HepG2 (cell line): Measurements from ENCODE around the gene OR5B12. TPM values are rescaled to one million over a fixed set of nuclear protein-coding genes. Genes with fewer than 3 reads are reported as not detected.

ENCODE experiments used
- ATAC-seq: fragments of 200-7000 bp; cut with Tn5 transposase; 3 replicates; pipeline ENCODE4 v1.9.1; 2020; ENCODE audit warnings: mild to moderate bottlenecking, moderate library complexity
- BruUV-seq: library from RNA; stranded (reverse); fragments of 400-500 nt; replicated peaks from 2 replicates; lab custom pipeline; 2021; lab: Mats Ljungman, UMichigan
- CTCF ChIA-PET: fragments of 300-600 bp; formaldehyde crosslinking; extraction: SDS; loops from one replicate; lab custom pipeline; 2021; ENCODE audit warnings: low total read pairs, inconsistent platforms, low intra/inter-chr PET ratio; lab: Yijun Ruan, JAX
- POLR2A ChIA-PET: fragments of 350-600 bp; sonication (Branson Sonifier 250); formaldehyde crosslinking; loops from one replicate; lab custom pipeline; 2020; ENCODE audit warnings: antibody characterized with exemption, inconsistent platforms; lab: Yijun Ruan, JAX
- DNase-seq: peaks from one replicate; pipeline ENCODE4 v3.0.0-alpha.2; 2015; ENCODE audit warnings: low spot score
- FAIRE-seq: peaks from 3 replicates; lab custom pipeline; 2011; peaks lifted over from hg19 to GRCh38; lab: Jason Lieb, UNC
- H2AFZ ChIP-seq: one replicate; pipeline ENCODE4 v1.6.1; 2011; ENCODE audit warnings: low read length, inconsistent platforms
- H3K27ac ChIP-seq: fragments of 300-600 bp; 3 replicates; pipeline ENCODE4 v1.8.0; 2011; ENCODE audit warnings: mixed run types, mild to moderate bottlenecking, mixed read lengths, low read length, inconsistent platforms; ENCODE audit not compliant: insufficient read depth; ENCODE audit errors: extremely low read length
- H3K27me3 ChIP-seq, 2 experiments: fragments of 200-600 bp in 1 of 2; 2 replicates in 1 of 2; 3 replicates in 1 of 2; pipeline versions ENCODE4 v1.6.0 to v1.8.0; 2011; ENCODE audit warnings: low read length in 2 of 2, mild to moderate bottlenecking in 2 of 2, moderate library complexity in 2 of 2, inconsistent platforms in 1 of 2; ENCODE audit not compliant: insufficient read depth in 2 of 2, control insufficient read depth in 1 of 2
- H3K36me3 ChIP-seq, 2 experiments: fragments of 200-600 bp in 1 of 2; replicated peaks in 1 of 2; 2 replicates in 1 of 2; 3 replicates in 1 of 2; pipeline versions ENCODE4 v1.5.1 to v1.8.0; 2011; ENCODE audit warnings: low read length in 2 of 2, inconsistent platforms in 1 of 2; ENCODE audit not compliant: insufficient read depth in 2 of 2, control insufficient read depth in 1 of 2
- H3K4me1 ChIP-seq: 2 replicates; pipeline ENCODE4 v1.5.1; 2012; ENCODE audit warnings: low read length, inconsistent platforms; ENCODE audit not compliant: insufficient read depth
- H3K4me2 ChIP-seq: 2 replicates; pipeline ENCODE4 v1.6.0; 2011; ENCODE audit warnings: low read depth, low read length, inconsistent platforms
- H3K4me3 ChIP-seq, 3 experiments: fragments of 200-600 bp in 1 of 3; sonication (generic), shearing (Covaris generic) in 1 of 3; replicated peaks in 1 of 3; 2 replicates each; pipeline ENCODE4 v1.5.1; 2011 to 2016; ENCODE audit warnings: low read length in 3 of 3, inconsistent platforms in 2 of 3, low read depth in 2 of 3, mild to moderate bottlenecking in 2 of 3, control low read depth in 1 of 3, mixed read lengths in 1 of 3; ENCODE audit not compliant: insufficient read depth in 1 of 3
- H3K79me2 ChIP-seq: one replicate; pipeline ENCODE4 v1.6.1; 2011; ENCODE audit warnings: low read length, inconsistent platforms; ENCODE audit not compliant: insufficient read depth
- H3K9ac ChIP-seq: 2 replicates; pipeline ENCODE4 v1.6.0; 2011; ENCODE audit warnings: mild to moderate bottlenecking, low read depth, low read length, inconsistent platforms; ENCODE audit not compliant: insufficient read depth
- H3K9me3 ChIP-seq: 2 replicates; pipeline ENCODE4 v1.5.1; 2012; ENCODE audit warnings: mild to moderate bottlenecking, low read length
- H4K20me1 ChIP-seq: 2 replicates; pipeline ENCODE4 v1.6.0; 2011; ENCODE audit warnings: inconsistent platforms, mild to moderate bottlenecking, low read length, moderate library complexity; ENCODE audit not compliant: insufficient read depth
- ARID2 ChIP-seq: sonication (generic); formaldehyde crosslinking; IDR thresholded peaks from 2 replicates; pipeline ENCODE4 v1.8.1; 2022; ENCODE audit warnings: mild to moderate bottlenecking, missing genetic modification reagents, borderline replicate concordance
- GFI1 ChIP-seq: sonication (generic); formaldehyde crosslinking; IDR thresholded peaks from 2 replicates; pipeline ENCODE4 v1.5.0; 2020; ENCODE audit warnings: missing genetic modification reagents, mild to moderate bottlenecking, borderline replicate concordance
- HNRNPH1 ChIP-seq: fragments of 200-400 bp; formaldehyde crosslinking; optimal IDR thresholded peaks from 2 replicates; pipeline ENCODE3; 2017; ENCODE audit warnings: mild to moderate bottlenecking, low read depth, low read length
- MBNL3 ChIP-seq: fragments of 250-450 bp; sonication (Bioruptor Pico); conservative IDR thresholded peaks from 2 replicates; pipeline ENCODE4 v1.8.0; 2022; ENCODE audit warnings: mild to moderate bottlenecking, inconsistent platforms
- NFE2 ChIP-seq: sonication (generic); formaldehyde crosslinking; IDR thresholded peaks from 2 replicates; pipeline ENCODE4 v1.4.0; 2020; ENCODE audit warnings: missing genetic modification reagents
- NKX3-1 ChIP-seq: sonication (generic); formaldehyde crosslinking; IDR thresholded peaks from 2 replicates; pipeline ENCODE4 v1.5.0; 2020; ENCODE audit warnings: missing genetic modification reagents
- U2AF2 ChIP-seq: fragments of 200-400 bp; formaldehyde crosslinking; IDR thresholded peaks from 2 replicates; pipeline ENCODE4 v1.6.1; 2017; ENCODE audit warnings: low read depth, mild to moderate bottlenecking, low read length
- ZNF33B ChIP-seq: sonication (generic); formaldehyde crosslinking; IDR thresholded peaks from 2 replicates; pipeline ENCODE4 v1.5.1; 2020; ENCODE audit warnings: mild to moderate bottlenecking, missing genetic modification reagents
- ZNF670 ChIP-seq: sonication (generic); formaldehyde crosslinking; IDR thresholded peaks from 2 replicates; pipeline ENCODE4 v1.8.0; 2022; ENCODE audit warnings: mild to moderate bottlenecking, missing genetic modification reagents, borderline replicate concordance
- ZNF772 ChIP-seq: sonication (generic); formaldehyde crosslinking; IDR thresholded peaks from 2 replicates; pipeline ENCODE4 v1.5.0; 2020; ENCODE audit warnings: mild to moderate bottlenecking, missing genetic modification reagents
- WGBS: methylation state at CpG from one replicate; pipeline ENCODE4 v1.1.6; 2017; ENCODE audit warnings: low lambda C conversion rate; 5-methylcytosine and 5-hydroxymethylcytosine counted together
- in situ Hi-C: cut with HindIII; loops from 2 replicates; pipeline ENCODE4 v1.10.0; 2017; ENCODE audit warnings: low pct_unique_long_range_greater_than_20kb; ENCODE audit not compliant: extremely low pct_ligation_motif_present
- intact Hi-C: fragments of 100-400 bp; cut with micrococcal nuclease; formaldehyde crosslinking; loops from one replicate; pipeline ENCODE4 v1.10.0; 2022; ENCODE audit not compliant: unreplicated experiment
- polyA plus RNA-seq, 8 experiments: library from polyadenylated mRNA; depleted of rRNA in 3 of 8; stranded (reverse) in 7 of 8; unstranded in 1 of 8; fragments of >200 nt; fragmentation: Illumina TruSeq in 4 of 8; extraction: Trizol in 4 of 8; gene quantifications; 2 replicates each; pipeline versions ENCODE4 v1.2.1 to v1.2.3, GENCODE V29; 2011 to 2016; ENCODE audit warnings: low read depth in 4 of 8, missing spikeins in 1 of 8, mixed read lengths in 1 of 8; ENCODE audit not compliant: insufficient read depth in 1 of 8
- total RNA-seq, 5 experiments: library from RNA; depleted of rRNA; stranded (reverse); fragments of >200 nt; fragmentation: Illumina TruSeq; extraction: Trizol; gene quantifications; 2 replicates each; pipeline ENCODE4 v1.2.3, GENCODE V29; 2016; ENCODE audit warnings: low read depth in 1 of 5
- TF ChIP-seq, protein P1 (sequence below): sonication (generic); formaldehyde crosslinking; IDR thresholded peaks from 2 replicates; pipeline ENCODE4 v1.4.0; 2020; ENCODE audit warnings: missing genetic modification reagents, mild to moderate bottlenecking, borderline replicate concordance
- TF ChIP-seq, protein P2 (sequence below): sonication (generic); formaldehyde crosslinking; IDR thresholded peaks from 2 replicates; pipeline ENCODE4 v1.5.1; 2020; ENCODE audit warnings: missing genetic modification reagents, mild to moderate bottlenecking, borderline replicate concordance
- TF ChIP-seq, protein P3 (sequence below): sonication (generic); formaldehyde crosslinking; IDR thresholded peaks from 2 replicates; pipeline ENCODE4 v1.8.0; 2023; ENCODE audit warnings: mild to moderate bottlenecking, missing genetic modification reagents
- TF ChIP-seq, protein P4 (sequence below): sonication (generic); formaldehyde crosslinking; IDR thresholded peaks from 2 replicates; pipeline ENCODE4 v1.8.0; 2022; ENCODE audit warnings: missing genetic modification reagents, mild to moderate bottlenecking, borderline replicate concordance

The OR5B12 gene
- total and polyA plus RNA-seq, 2 of the 13 experiments (the other 11 are each of a cell fraction or from before 2014, with no cell fraction given) = not detected

DNA sequence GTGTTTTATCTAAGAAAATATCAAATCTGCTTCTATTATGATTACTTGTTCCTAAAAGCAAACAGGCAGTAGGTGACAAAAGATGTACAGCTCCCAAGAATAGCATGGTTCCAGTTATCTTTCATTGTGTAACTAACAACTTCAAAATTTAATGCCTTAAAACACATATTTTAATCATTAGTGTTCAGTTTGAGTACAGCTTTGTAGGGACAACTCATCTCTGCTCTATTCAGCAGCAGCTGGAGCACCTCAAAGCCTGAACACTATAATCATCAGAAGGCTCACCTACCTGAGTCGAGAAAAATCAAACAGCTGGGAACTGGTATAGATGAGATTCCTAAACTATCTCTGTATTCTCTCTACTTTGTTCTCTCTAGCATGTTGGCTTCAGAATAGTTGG is 24.3 kb upstream of the OR5B12 start (continued):
- TF ChIP-seq ZNF670 (no peak), NKX3-1 (CRISPR knock-in tag) (no peak)
- TF ChIP-seq, all 625 proteins: peak for 0

DNA sequence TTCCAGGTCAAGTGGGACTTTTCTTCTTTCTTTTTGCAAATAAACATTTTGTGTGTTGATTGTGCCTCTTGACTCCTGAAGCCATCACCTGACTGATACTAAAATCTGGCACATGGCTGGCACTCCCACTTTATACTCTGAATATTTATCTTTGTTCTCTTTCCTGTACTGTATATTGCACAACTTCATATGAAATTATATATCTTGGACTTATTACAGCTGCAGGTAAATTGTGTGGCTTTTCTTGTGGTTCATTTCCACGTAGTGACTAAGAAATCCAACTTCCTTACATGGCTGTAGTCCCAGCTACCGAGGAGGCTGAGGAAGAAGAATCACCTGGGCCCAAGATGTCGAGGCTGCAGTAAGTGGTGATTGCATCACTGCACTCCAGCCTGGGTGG is 23.7 kb upstream of the OR5B12 start:
- Histone ChIP-seq H3K36me3 (no peaks in the 10 kb centered on the region), H3K79me2 (no peaks in the 10 kb centered on the region), H3K9me3 (peaks cover 1% of the 10 kb centered on the region; the same call in 1 of the 2 replicates), H3K9ac (no peak overlapping the region), H3K4me1 (no peaks in the 10 kb centered on the region), H3K27me3 (no peaks in the 10 kb centered on the region), H3K4me3 (no peak overlapping the region), H3K4me2 (no peak overlapping the region), H4K20me1 (no peaks in the 10 kb centered on the region), H2AFZ (no peak overlapping the region), H3K27ac (no peak overlapping the region)
- WGBS = 0% methylated on average over 3 of the region's 3 CpGs
- DNase-seq (no peak), FAIRE-seq (no peak), ATAC-seq (no peak)
- intact Hi-C loops = no loop called here
- ChIA-PET POLR2A (no interaction called here), CTCF (no interaction called here)
- TF ChIP-seq, protein P1, sequence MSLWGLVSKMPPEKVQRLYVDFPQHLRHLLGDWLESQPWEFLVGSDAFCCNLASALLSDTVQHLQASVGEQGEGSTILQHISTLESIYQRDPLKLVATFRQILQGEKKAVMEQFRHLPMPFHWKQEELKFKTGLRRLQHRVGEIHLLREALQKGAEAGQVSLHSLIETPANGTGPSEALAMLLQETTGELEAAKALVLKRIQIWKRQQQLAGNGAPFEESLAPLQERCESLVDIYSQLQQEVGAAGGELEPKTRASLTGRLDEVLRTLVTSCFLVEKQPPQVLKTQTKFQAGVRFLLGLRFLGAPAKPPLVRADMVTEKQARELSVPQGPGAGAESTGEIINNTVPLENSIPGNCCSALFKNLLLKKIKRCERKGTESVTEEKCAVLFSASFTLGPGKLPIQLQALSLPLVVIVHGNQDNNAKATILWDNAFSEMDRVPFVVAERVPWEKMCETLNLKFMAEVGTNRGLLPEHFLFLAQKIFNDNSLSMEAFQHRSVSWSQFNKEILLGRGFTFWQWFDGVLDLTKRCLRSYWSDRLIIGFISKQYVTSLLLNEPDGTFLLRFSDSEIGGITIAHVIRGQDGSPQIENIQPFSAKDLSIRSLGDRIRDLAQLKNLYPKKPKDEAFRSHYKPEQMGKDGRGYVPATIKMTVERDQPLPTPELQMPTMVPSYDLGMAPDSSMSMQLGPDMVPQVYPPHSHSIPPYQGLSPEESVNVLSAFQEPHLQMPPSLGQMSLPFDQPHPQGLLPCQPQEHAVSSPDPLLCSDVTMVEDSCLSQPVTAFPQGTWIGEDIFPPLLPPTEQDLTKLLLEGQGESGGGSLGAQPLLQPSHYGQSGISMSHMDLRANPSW (CRISPR knock-in tag) = no peak
- TF ChIP-seq ARID2 = no peak
- TF ChIP-seq, protein P2, sequence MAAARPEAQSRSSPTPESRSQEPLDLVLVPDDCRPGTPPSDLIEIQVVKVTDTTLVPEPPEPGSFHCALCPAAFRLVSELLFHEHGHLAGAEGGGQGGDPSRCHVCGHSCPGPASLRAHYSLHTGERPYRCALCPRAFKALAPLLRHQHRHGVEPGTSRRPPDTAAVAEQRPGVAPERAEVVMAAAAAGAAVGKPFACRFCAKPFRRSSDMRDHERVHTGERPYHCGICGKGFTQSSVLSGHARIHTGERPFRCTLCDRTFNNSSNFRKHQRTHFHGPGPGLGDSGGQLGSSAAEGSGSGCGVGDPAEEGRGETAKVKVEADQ (CRISPR knock-in tag) = no peak
- TF ChIP-seq ZNF772 (CRISPR knock-in tag) = no peak
- no peak for TF ChIP-seq ZNF33B (CRISPR knock-in tag)
- no peak for TF ChIP-seq MBNL3 (CRISPR knock-in tag)
- TF ChIP-seq U2AF2 = no peak
- TF ChIP-seq HNRNPH1 = no peak
- TF ChIP-seq NFE2 (CRISPR knock-in tag) = no peak
- TF ChIP-seq, protein P3, sequence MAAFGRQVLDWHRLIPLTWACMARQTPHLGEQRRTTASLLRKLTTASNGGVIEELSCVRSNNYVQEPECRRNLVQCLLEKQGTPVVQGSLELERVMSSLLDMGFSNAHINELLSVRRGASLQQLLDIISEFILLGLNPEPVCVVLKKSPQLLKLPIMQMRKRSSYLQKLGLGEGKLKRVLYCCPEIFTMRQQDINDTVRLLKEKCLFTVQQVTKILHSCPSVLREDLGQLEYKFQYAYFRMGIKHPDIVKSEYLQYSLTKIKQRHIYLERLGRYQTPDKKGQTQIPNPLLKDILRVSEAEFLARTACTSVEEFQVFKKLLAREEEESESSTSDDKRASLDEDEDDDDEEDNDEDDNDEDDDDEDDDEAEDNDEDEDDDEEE (CRISPR knock-in tag) = no peak
- TF ChIP-seq GFI1 = no peak
- TF ChIP-seq, protein P4, sequence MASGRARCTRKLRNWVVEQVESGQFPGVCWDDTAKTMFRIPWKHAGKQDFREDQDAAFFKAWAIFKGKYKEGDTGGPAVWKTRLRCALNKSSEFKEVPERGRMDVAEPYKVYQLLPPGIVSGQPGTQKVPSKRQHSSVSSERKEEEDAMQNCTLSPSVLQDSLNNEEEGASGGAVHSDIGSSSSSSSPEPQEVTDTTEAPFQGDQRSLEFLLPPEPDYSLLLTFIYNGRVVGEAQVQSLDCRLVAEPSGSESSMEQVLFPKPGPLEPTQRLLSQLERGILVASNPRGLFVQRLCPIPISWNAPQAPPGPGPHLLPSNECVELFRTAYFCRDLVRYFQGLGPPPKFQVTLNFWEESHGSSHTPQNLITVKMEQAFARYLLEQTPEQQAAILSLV (CRISPR knock-in tag) = no peak
- no TSS peak for BruUV-seq
- in situ Hi-C loops = no loop called here
